Measurements from ENCODE around the gene KRTAP10-11.
"Not testable (repeated sequence)": the region's sequence is repeated elsewhere in the genome, so short reads cannot be mapped to it uniquely, and the experiment has no call there.

The KRTAP10-11 gene

DNA sequence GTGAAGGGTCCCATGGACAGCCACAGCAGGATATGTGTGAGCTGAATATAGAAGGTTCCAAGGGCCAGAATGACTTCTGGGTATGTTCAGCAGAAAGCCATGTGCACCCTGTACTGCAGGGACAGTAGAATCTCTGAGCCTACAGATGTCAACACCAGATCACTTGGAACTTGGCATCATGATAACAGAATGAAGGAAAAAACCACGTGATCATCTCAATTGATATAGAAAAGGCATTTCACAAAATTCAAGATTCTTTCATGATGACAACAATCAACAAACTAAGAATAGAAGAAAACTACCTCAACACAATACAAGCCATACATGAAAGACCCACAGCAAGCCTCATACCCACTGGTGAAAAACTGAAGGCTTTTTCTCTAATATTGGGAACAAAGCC, 21.4 kb downstream of the KRTAP10-11 start:
- DNase-seq = no peak

DNA sequence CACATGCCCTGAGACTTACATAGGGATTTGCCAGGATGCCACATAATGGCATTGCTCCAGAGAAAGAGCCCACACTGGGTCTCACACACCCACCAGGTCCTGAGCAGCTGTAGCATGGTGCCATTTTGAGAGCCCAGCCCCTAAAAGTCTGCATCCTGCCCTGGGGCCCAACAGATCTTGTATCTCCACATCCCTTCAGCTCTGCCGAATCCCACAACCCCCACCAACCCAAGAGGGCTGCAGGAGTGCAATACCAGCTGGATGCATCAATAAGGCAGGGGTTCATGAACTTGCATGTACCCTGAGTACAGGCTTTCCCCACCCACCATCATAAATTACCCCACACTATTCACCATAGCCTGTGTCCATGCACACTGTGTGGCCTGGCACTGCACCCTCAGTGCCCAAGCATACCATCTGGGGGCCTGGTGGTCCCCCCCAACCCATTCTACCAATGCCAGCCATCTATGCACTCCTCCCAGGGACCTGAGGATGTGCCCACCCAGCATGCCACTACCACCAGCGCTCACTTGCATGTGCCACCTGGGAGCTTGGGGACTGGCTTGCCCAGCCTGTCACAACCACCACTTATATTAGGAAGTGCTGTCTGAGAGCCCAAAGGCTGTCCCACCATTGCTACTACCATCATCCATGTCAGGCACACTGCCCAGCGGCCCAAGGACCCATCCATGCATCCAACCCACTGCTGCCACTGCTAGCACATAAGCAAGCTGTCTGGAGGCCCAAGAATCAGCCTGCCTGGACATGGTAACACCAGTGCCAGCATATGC, 24.6 kb downstream of the KRTAP10-11 start:
- no peak for DNase-seq

DNA sequence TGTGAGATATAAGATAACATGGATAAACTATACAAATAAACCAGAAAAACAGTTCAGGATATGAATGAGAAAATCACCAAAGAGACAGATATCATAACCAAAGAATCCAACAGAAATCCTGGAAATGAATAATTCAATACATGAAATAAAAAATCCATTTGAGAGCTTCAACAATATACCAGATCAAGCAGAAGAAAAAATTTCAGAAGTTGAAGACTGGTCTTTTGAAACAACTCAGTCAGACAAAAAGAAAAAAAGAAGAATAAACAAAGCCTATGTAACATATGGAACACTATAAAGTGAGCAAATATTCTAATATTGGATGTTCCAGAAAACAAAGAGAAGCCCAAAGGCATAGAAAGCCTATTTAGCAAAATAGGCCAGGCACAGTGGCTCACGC, 25.7 kb downstream of the KRTAP10-11 start:
- no peak for DNase-seq

GRCh38 chr21:44677881-44678280, 31.7 kb downstream of the KRTAP10-11 start:
- DNase-seq = no peak

GRCh38 chr21:44681152-44681551, 34.9 kb downstream of the KRTAP10-11 start:
- no peak for DNase-seq

DNA sequence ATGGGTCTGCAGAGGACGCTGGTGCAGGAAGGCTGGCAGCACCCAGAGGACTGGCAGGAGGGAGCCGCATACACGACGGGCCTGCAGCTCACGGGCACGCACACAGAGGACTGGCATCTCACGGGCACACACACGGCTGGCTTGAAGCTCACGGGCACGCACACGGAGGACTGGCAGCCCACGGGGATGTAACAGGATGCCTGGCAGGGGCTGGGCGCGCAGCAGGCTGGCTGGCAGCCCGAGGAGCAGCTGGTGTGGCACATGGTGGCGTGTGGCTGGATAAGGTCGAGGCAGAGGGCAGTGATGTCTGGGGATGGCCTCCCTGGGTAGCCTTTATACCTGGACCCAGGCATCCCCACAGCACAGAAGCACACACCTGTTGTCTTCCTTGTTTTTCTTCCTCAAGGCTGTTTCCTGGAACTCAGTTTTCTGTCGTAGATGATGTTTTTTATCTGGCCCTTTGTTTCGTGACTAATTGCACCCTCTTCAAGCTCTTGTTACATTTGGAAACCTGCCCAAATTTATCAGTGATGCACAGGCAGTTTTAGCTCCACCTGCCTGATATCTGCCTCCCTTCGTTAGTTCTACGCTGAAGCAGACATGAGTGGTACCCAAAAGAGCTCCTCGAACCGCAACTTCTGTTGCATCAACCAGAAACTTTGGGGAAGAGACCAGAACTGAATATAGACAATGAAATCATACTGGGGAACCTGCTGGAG, 35.8 kb downstream of the KRTAP10-11 start, which contains the start of gene KRTAP12-1:
Gene KRTAP12-1, minus strand, starts transcription at position 303 of the 719 bp plus-strand sequence. Its CDS starts 40 bp downstream, at position 263.
- no peak for DNase-seq

DNA sequence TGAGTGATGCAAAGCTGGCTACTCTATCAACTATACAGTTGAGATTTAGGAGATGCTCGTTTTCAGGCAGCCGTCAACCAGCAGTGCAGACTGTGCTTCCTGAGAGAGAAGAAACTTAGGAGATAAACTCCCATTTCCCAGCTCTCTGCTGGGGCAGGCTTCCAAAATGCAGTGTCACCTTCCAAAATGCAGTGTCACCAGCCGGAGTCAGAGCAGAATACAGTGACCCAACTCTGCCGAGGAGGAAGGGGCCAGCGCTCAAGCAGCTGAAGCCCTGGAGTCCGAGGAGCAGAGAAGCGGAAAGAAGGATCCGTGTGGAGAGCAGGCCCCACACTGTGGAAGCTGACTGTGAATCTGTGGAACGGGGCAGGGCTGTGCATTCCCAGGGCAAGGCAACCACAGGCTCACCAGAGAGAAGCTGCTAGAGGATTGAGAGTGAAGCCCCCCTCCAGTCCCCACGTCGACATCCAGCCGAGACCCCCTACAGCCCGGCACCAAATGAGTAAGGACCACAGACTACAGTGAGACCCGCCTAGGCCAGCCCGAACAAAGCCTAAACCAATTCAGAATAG, 36.5 kb downstream of the KRTAP10-11 start:
- no peak for DNase-seq

DNA sequence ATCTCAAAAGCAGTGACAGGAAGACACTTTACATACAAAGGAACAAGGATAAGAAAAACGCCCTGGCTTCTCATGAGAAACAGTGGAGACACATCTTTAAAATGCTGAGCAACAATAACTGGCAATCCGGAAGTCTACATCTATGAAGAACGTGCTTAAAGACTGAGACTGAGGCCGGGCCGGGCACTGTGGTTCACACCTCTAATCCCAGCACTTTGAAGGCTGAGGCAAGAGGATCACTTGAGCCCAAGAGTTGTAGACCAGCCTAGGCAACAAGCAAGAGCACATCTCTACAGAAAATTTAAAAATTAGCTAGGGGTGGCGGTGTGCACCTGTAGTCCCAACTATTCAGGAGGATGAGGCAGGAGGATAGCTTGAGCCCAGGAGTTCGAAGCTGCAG, 37.9 kb downstream of the KRTAP10-11 start:
- no peak for DNase-seq

DNA sequence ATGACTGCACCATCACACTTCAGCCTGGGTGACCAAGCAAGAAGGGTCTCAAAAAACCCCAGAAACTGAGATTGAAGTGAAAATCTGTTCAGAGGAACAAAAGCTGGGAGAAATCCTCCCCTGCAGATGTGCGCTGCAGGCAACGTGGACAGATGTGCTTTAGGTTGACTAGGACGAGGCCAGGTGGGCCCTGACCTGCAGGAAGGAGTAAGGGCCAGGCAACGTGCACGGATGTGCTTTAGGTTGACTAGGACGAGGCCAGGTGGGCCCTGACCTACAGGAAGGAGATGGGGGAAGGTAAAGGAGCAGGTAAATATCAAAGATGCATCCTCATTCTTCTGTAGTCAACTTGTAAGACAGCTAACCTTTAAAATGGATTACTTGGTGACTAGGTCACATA, 38.3 kb downstream of the KRTAP10-11 start:
- DNase-seq = no peak

- DNase-seq = not testable (repeated sequence)
Measured at GRCh38 chr21:44685050-44685449, 38.8 kb downstream of the KRTAP10-11 start.

- DNase-seq = no peak
Measured at GRCh38 chr21:44686000-44686781, 40.0 kb downstream of the KRTAP10-11 start.

- DNase-seq = no peak
Measured at GRCh38 chr21:44686843-44687561, 40.8 kb downstream of the KRTAP10-11 start.

DNA sequence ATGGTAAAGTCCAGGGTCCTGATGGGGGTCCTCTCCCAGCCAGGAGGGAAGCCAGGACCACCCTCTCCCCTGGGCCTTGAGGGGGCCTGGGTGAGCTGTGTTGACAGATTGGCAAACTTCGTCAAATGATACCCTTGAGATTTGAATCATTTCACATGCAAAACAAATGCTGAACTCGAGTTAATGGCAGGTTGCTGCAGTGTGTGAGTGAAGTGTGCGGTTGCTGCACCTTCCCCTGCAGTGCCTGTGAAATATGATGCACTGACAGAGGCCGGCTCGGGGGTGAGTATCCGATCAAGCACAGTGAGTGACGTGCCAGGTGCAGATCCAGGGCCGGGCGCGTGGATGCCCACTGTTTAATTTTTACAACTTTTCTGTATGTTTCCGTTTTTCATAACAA, 41.5 kb downstream of the KRTAP10-11 start:
- no peak for DNase-seq

GRCh38 chr21:44689740-44690139, 43.5 kb downstream of the KRTAP10-11 start:
- DNase-seq = not testable (repeated sequence)

DNA sequence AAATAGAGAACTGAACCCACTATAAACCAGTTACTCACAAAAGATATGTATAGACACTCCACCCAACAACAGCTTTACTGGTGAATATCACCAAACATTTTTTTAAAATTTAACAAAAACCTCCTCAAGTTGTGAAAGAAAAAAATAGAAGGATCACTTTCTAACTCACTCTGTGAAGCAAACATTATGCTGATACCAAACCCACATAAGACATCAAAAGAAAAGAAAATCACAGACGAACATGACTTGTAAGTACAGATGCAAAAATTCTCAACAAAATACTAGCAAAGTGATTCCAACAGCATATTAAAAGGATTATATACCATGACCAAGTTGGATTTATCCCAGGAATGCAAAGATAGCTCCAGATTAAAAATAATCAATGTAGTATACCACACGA, 45.5 kb downstream of the KRTAP10-11 start:
- no peak for DNase-seq

- DNase-seq = no peak
Measured at GRCh38 chr21:44692798-44693512, 46.7 kb downstream of the KRTAP10-11 start.

DNA sequence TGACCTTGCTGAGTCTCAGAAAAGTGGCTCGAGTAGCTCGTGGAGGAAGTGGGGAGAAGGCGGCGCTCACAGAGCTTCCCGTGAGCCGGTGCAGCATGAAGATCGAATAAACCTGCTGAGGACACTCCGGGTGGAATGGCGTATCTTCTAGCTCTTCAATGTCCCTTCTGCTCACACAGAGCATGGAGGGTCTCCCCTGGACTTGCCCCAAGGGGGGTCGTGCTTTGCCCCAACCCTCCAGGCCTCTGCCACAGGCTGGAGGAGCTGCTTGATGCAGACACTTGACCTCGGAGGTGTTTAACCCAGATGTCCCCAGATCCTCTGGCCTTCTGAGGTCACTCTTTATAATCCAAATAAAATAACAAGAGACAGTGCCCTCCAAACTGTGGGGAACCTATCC, 48.6 kb downstream of the KRTAP10-11 start:
- no peak for DNase-seq

DNA sequence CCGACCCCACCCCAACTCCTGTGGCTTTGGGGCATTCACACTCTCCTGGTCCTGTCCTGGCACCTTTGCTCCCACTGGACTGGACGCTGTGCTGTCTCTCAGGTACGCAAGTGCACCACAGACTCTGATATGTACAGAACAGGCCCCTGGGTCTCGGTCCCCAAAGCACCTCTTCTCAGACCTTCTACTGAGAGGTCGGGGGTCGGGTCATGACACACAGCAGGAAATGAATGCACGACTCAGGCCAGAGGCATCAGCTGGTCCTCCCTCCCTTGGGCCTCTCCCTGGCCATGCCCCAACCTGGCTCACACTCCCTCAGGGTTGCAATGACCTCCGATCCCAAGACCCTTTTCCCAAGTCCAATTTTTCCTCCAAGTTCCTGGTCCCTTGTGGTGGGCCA, 49.0 kb downstream of the KRTAP10-11 start:
- no peak for DNase-seq

DNA sequence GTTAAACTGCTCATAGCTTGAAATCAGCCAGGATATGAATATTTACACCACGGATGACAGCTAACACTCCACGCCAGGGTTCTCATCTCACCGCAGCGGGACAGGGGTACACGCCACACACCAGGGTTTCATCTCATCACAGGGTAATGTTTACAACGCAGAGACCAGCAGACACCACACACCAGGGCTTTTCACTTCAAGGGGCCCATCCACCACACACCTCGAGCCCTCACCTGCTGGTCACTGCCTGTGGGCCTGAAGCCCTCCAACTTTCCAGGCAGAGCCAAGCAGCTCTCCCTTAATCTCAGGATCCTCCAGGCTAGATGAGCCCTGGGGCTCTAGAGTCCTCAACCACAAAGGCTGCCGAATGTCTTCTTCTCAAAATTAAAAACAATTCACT, 49.4 kb downstream of the KRTAP10-11 start:
- DNase-seq = no peak

- DNase-seq = no peak
Measured at GRCh38 chr21:44696572-44696971, 50.4 kb downstream of the KRTAP10-11 start.
